ENCODE measurements around the gene CELF6. TPM values are rescaled to one million over a fixed set of nuclear protein-coding genes. Genes with fewer than 3 reads are reported as not detected.
A peak's percentile ranks its signal among the peaks of the same experiment; 100 is the strongest.

CELF6 gene
- polyA plus RNA-seq, 4 donors = 0.54 to 10.9 (median 2.5) TPM

GRCh38 chr15:72249142-72249810, 70.7 kb downstream of the CELF6 start:
- Histone ChIP-seq H3K36me3 (ENCODE audit: control insufficient read depth in 3 of 3, insufficient read depth in 2 of 3, low read depth in 1 of 3, low read length in 3 of 3) (peaks cover 8 to 38% (median 18%) of the 10 kb centered on the region in 3 donors), H3K27ac (ENCODE audit: low read depth in 1 of 3, low read length in 2 of 3) (no peak overlapping the region), H3K27me3 (ENCODE audit: control insufficient read depth in 3 of 3, insufficient read depth in 3 of 3, low read length in 3 of 3) (no peaks in the 10 kb centered on the region), H3K4me3 (ENCODE audit: low read depth in 1 of 3, low read length in 3 of 3) (no peak overlapping the region), H3K4me1 (ENCODE audit: control insufficient read depth in 3 of 3, insufficient read depth in 2 of 3, low read depth in 1 of 3, low read length in 2 of 3) (no peaks in the 10 kb centered on the region), H3K9me3 (ENCODE audit: control insufficient read depth in 2 of 2, insufficient read depth in 1 of 2, low read depth in 1 of 2, low read length in 1 of 2) (no peaks in the 10 kb centered on the region)
- DNase-seq (no peak), FAIRE-seq (no peak)
- WGBS, 3 donors = 81 to 85% (median 84%) methylated on average over 3 of the region's 3 CpGs

- DNase-seq = no peak
- no peak overlapping the region for H3K27ac ChIP-seq (ENCODE audit: low read depth in 1 of 3, low read length in 2 of 3)
- H3K4me1 ChIP-seq (ENCODE audit: control insufficient read depth in 3 of 3, insufficient read depth in 2 of 3, low read depth in 1 of 3, low read length in 2 of 3) = no peaks in the 10 kb centered on the region
- FAIRE-seq = no peak
- peaks cover 4 to 36% (median 12%) of the 10 kb centered on the region in 3 donors for H3K36me3 ChIP-seq (ENCODE audit: control insufficient read depth in 3 of 3, insufficient read depth in 2 of 3, low read depth in 1 of 3, low read length in 3 of 3)
- no peaks in the 10 kb centered on the region for H3K27me3 ChIP-seq (ENCODE audit: control insufficient read depth in 3 of 3, insufficient read depth in 3 of 3, low read length in 3 of 3)
- no peak overlapping the region for H3K4me3 ChIP-seq (ENCODE audit: low read depth in 1 of 3, low read length in 3 of 3)
- H3K9me3 ChIP-seq (ENCODE audit: control insufficient read depth in 2 of 2, insufficient read depth in 1 of 2, low read depth in 1 of 2, low read length in 1 of 2) = no peaks in the 10 kb centered on the region
- 93 to 100% (median 95%) methylated on average over 1 of the region's 1 CpG for WGBS, 3 donors
Measured at GRCh38 chr15:72248514-72248913, 71.4 kb downstream of the CELF6 start.

DNA sequence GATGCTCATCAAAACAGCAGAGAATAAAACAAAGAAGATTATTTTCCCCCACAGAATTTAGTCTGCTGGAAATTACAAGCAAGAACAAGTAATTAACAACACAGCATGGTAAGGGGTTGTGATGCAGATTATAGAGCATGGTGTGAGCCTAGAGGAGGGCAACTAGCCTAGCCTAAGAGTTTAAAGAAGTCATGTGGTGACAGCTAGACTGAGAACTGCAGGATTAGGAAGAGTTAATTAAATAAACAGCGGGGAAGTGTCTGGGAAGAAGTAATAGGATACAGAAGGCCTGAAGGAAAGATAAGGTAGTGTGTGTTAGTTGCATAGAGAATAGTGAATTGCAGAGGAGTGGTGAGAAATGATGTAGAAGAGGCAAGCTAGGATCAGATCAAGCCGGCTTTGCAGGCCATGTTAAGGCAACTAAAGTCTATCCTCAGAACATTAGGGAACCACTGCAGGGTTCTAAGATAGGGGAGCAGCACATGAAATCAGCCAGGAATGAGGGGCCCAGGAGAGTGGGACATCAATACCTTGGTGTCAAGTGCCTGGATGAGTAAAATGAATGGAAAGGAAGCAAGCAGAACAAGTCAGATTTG, 77.1 kb downstream of the CELF6 start:
- H3K27ac ChIP-seq (ENCODE audit: low read depth in 1 of 3, low read length in 2 of 3) = no peak overlapping the region
- no peaks in the 10 kb centered on the region for H3K9me3 ChIP-seq (ENCODE audit: control insufficient read depth in 2 of 2, insufficient read depth in 1 of 2, low read depth in 1 of 2, low read length in 1 of 2)
- H3K27me3 ChIP-seq (ENCODE audit: control insufficient read depth in 3 of 3, insufficient read depth in 3 of 3, low read length in 3 of 3) = no peaks in the 10 kb centered on the region
- DNase-seq (no peak), FAIRE-seq (no peak)
- no peak overlapping the region for H3K4me3 ChIP-seq (ENCODE audit: low read depth in 1 of 3, low read length in 3 of 3)
- peaks cover 7 to 30% (median 7%) of the 10 kb centered on the region in 3 donors for H3K36me3 ChIP-seq (ENCODE audit: control insufficient read depth in 3 of 3, insufficient read depth in 2 of 3, low read depth in 1 of 3, low read length in 3 of 3)
- WGBS, 3 donors = 63 to 83% (median 81%) methylated on average over 2 of the region's 2 CpGs
- H3K4me1 ChIP-seq (ENCODE audit: control insufficient read depth in 3 of 3, insufficient read depth in 2 of 3, low read depth in 1 of 3, low read length in 2 of 3) = peaks cover 0 to 2% (median 0%) of the 10 kb centered on the region in 3 donors

DNA sequence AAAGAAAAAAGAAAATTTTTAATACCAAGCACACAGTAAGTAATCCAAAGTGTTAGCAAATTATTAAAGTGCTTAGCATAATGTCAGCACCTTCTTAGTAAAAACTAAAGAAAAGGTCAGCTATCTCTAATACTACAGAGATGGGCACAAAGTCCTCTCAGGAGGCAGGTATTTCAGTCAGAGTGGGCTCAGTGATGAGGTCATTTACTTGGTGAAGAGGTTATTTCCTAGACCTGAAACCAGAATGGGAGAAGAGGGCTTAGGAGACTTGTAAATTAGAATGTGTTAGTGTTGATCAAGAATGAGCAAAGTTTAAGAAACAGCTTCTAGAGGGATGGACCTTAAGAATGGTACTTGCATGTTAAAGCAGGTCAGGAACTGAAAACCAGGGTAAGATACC, 80.3 kb downstream of the CELF6 start:
- DNase-seq (peak in 1 of 2 donors; percentile 43), FAIRE-seq (no peak)
- H3K27ac ChIP-seq (ENCODE audit: low read depth in 1 of 3, low read length in 2 of 3) = no peak overlapping the region
- H3K36me3 ChIP-seq (ENCODE audit: control insufficient read depth in 3 of 3, insufficient read depth in 2 of 3, low read depth in 1 of 3, low read length in 3 of 3) = peaks cover 7 to 18% (median 7%) of the 10 kb centered on the region in 3 donors
- H3K9me3 ChIP-seq (ENCODE audit: control insufficient read depth in 2 of 2, insufficient read depth in 1 of 2, low read depth in 1 of 2, low read length in 1 of 2) = no peaks in the 10 kb centered on the region
- no peaks in the 10 kb centered on the region for H3K27me3 ChIP-seq (ENCODE audit: control insufficient read depth in 3 of 3, insufficient read depth in 3 of 3, low read length in 3 of 3)
- H3K4me3 ChIP-seq (ENCODE audit: low read depth in 1 of 3, low read length in 3 of 3) = no peak overlapping the region
- peaks cover 0 to 12% (median 2%) of the 10 kb centered on the region in 3 donors for H3K4me1 ChIP-seq (ENCODE audit: control insufficient read depth in 3 of 3, insufficient read depth in 2 of 3, low read depth in 1 of 3, low read length in 2 of 3)

- H3K4me1 ChIP-seq (ENCODE audit: control insufficient read depth in 3 of 3, insufficient read depth in 2 of 3, low read depth in 1 of 3, low read length in 2 of 3) = peaks cover 0 to 12% (median 2%) of the 10 kb centered on the region in 3 donors
- DNase-seq (no peak), FAIRE-seq (no peak)
- H3K27ac ChIP-seq (ENCODE audit: low read depth in 1 of 3, low read length in 2 of 3) = no peak overlapping the region
- H3K9me3 ChIP-seq (ENCODE audit: control insufficient read depth in 2 of 2, insufficient read depth in 1 of 2, low read depth in 1 of 2, low read length in 1 of 2) = no peaks in the 10 kb centered on the region
- 98 to 100% (median 98%) methylated on average over 3 of the region's 3 CpGs for WGBS, 3 donors
- no peak overlapping the region for H3K4me3 ChIP-seq (ENCODE audit: low read depth in 1 of 3, low read length in 3 of 3)
- no peaks in the 10 kb centered on the region for H3K27me3 ChIP-seq (ENCODE audit: control insufficient read depth in 3 of 3, insufficient read depth in 3 of 3, low read length in 3 of 3)
- H3K36me3 ChIP-seq (ENCODE audit: control insufficient read depth in 3 of 3, insufficient read depth in 2 of 3, low read depth in 1 of 3, low read length in 3 of 3) = peaks cover 7 to 17% (median 7%) of the 10 kb centered on the region in 3 donors
Measured at GRCh38 chr15:72238586-72238985, 81.4 kb downstream of the CELF6 start.

DNA sequence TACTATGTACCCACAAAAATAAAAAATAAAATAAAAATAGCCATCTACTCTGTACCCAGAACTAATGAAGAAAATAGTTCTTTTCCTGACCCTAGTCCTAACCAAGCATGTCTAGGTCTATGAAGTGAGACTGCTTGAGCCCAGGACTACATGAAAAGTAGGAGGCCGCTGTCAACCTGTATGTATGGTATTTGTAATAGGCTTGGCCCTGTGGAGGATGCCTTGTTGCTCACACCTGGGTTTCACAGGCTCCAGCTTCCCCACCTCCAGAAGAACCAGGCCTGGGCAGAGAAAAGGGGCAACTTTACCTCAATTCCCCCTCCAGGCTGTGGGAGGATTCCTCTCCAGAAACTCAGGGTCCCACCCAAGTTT, 82.1 kb downstream of the CELF6 start:
- Histone ChIP-seq H3K36me3 (ENCODE audit: control insufficient read depth in 3 of 3, insufficient read depth in 2 of 3, low read depth in 1 of 3, low read length in 3 of 3) (peaks cover 7 to 17% (median 7%) of the 10 kb centered on the region in 3 donors), H3K4me3 (ENCODE audit: low read depth in 1 of 3, low read length in 3 of 3) (no peak overlapping the region), H3K4me1 (ENCODE audit: control insufficient read depth in 3 of 3, insufficient read depth in 2 of 3, low read depth in 1 of 3, low read length in 2 of 3) (peaks cover 0 to 12% (median 2%) of the 10 kb centered on the region in 3 donors), H3K27ac (ENCODE audit: low read depth in 1 of 3, low read length in 2 of 3) (peak overlapping the region in 1 of 3 donors; percentile 55), H3K27me3 (ENCODE audit: control insufficient read depth in 3 of 3, insufficient read depth in 3 of 3, low read length in 3 of 3) (no peaks in the 10 kb centered on the region), H3K9me3 (ENCODE audit: control insufficient read depth in 2 of 2, insufficient read depth in 1 of 2, low read depth in 1 of 2, low read length in 1 of 2) (no peaks in the 10 kb centered on the region)
- DNase-seq = no peak
- 96 to 100% (median 96%) methylated on average over 1 of the region's 1 CpG for whole genome bisulfite sequencing, 3 donors
- no peak for FAIRE-seq

DNA sequence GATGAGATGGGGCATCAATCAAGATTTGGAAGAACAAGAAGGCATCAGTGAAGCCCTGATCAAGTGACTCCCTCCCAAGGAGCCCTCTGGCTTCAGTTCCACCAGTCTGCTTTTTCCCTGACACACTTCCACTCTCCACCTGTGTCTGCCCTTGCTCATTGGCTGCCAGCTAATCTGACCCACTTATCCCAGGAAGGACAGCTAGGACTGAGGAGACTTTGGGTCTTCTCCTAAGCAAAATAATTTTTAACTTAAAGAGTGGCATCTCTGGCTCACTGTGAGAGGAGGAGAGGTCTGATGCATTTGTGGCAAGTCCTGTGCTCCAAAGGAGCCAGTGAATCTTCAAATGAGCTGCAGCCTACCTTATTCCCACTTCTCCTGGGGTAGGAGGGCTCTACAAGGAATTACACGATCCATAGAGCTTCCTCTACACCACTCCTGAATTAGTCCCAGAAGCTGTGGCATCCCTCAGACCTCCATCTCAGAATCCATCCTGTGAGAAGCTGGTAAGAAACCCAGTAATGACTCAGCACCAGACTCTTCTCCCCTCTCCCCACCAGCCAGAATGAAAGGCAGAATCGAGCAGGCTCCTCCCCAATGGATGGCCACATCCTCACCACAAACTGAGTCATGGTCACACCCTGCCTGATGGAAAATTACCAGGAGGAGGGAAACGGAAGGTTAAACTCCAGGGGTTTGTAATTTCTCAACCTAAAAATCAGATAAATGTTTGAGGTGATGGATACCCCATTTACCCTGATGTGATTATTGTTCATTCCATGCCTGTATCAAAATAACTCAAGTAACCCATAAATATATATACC, 82.7 kb downstream of the CELF6 start:
- 23 to 32% (median 25%) methylated on average over 3 of the region's 3 CpGs for WGBS, 3 donors
- Histone ChIP-seq H3K27me3 (ENCODE audit: control insufficient read depth in 3 of 3, insufficient read depth in 3 of 3, low read length in 3 of 3) (no peaks in the 10 kb centered on the region), H3K4me3 (ENCODE audit: low read depth in 1 of 3, low read length in 3 of 3) (no peak overlapping the region), H3K9me3 (ENCODE audit: control insufficient read depth in 2 of 2, insufficient read depth in 1 of 2, low read depth in 1 of 2, low read length in 1 of 2) (no peaks in the 10 kb centered on the region), H3K36me3 (ENCODE audit: control insufficient read depth in 3 of 3, insufficient read depth in 2 of 3, low read depth in 1 of 3, low read length in 3 of 3) (peaks cover 6 to 15% (median 6%) of the 10 kb centered on the region in 3 donors), H3K27ac (ENCODE audit: low read depth in 1 of 3, low read length in 2 of 3) (peak overlapping the region in 1 of 3 donors; percentile 81), H3K4me1 (ENCODE audit: control insufficient read depth in 3 of 3, insufficient read depth in 2 of 3, low read depth in 1 of 3, low read length in 2 of 3) (peaks cover 2 to 12% (median 5%) of the 10 kb centered on the region in 3 donors)
- FAIRE-seq (no peak), DNase-seq (peak in 1 of 2 donors; percentile 77)

GRCh38 chr15:72236381-72237003, 83.5 kb downstream of the CELF6 start:
- WGBS, 3 donors = 90 to 95% (median 93%) methylated on average over 2 of the region's 2 CpGs
- DNase-seq (no peak), FAIRE-seq (no peak)
- H3K4me3 ChIP-seq (ENCODE audit: low read depth in 1 of 3, low read length in 3 of 3) = no peak overlapping the region
- peak overlapping the region in 1 of 3 donors; percentile 81 for H3K27ac ChIP-seq (ENCODE audit: low read depth in 1 of 3, low read length in 2 of 3)
- H3K36me3 ChIP-seq (ENCODE audit: control insufficient read depth in 3 of 3, insufficient read depth in 2 of 3, low read depth in 1 of 3, low read length in 3 of 3) = peaks cover under 1 to 8% (median 5%) of the 10 kb centered on the region in 3 donors
- no peaks in the 10 kb centered on the region for H3K9me3 ChIP-seq (ENCODE audit: control insufficient read depth in 2 of 2, insufficient read depth in 1 of 2, low read depth in 1 of 2, low read length in 1 of 2)
- H3K4me1 ChIP-seq (ENCODE audit: control insufficient read depth in 3 of 3, insufficient read depth in 2 of 3, low read depth in 1 of 3, low read length in 2 of 3) = peaks cover 2 to 12% (median 7%) of the 10 kb centered on the region in 3 donors
- no peaks in the 10 kb centered on the region for H3K27me3 ChIP-seq (ENCODE audit: control insufficient read depth in 3 of 3, insufficient read depth in 3 of 3, low read length in 3 of 3)

Measured in small intestine (tissue), 7 donors.